HL-60 (cell line): ENCODE results near the gene CPSF4.

Experiments
- DNase-seq, 2 experiments: peaks; one replicate each; pipeline ENCODE4 v3.0.0-alpha.2; 2010 to 2020; ENCODE audit warnings: low read depth in 1 of 2, low spot score in 1 of 2
- H3K27ac ChIP-seq: fragments of 250-450 bp; sonication (Bioruptor Pico); replicated peaks from 2 replicates; pipeline ENCODE4 v1.5.1; 2020; ENCODE audit warnings: mild to moderate bottlenecking, moderate library complexity
- H3K27me3 ChIP-seq: fragments of 250-450 bp; sonication (Bioruptor Pico); 2 replicates; pipeline ENCODE4 v1.5.1; 2021; ENCODE audit warnings: mild to moderate bottlenecking, moderate library complexity; ENCODE audit not compliant: insufficient read depth, poor library complexity, severe bottlenecking
- H3K4me3 ChIP-seq: replicated peaks from 2 replicates; pipeline ENCODE4 v1.5.1; 2011; ENCODE audit warnings: mild to moderate bottlenecking, control low read depth, low read length; ENCODE audit not compliant: insufficient read depth
- CTCF ChIP-seq: IDR thresholded peaks from one replicate; pipeline ENCODE4 v1.5.1; 2011; ENCODE audit warnings: low read length, control low read depth, inconsistent platforms; ENCODE audit not compliant: insufficient read depth
- GABPA ChIP-seq: IDR thresholded peaks from 2 replicates; pipeline ENCODE4 v1.6.1; 2012; ENCODE audit warnings: low read depth
- POLR2AphosphoS5 ChIP-seq: IDR thresholded peaks from 2 replicates; pipeline ENCODE4 v1.6.1; 2012; ENCODE audit warnings: low read depth
- REST ChIP-seq: IDR thresholded peaks from 2 replicates; pipeline ENCODE4 v1.6.1; 2012; ENCODE audit warnings: low read depth; ENCODE audit not compliant: insufficient replicate concordance
- SPI1 ChIP-seq: IDR thresholded peaks from 2 replicates; pipeline ENCODE4 v1.6.1; 2012; ENCODE audit warnings: low read depth, mild to moderate bottlenecking, borderline replicate concordance

The CPSF4 gene

GRCh38 chr7:99404235-99404976 lies 34.3 kb upstream of the CPSF4 start:
- no peak overlapping the region for H3K27ac ChIP-seq
- TF ChIP-seq SPI1 (no peak), REST (no peak)
- no peak overlapping the region for H3K4me3 ChIP-seq
- H3K27me3 ChIP-seq: no peaks in the 10 kb centered on the region
- no peak for DNase-seq

GRCh38 chr7:99404977-99405320 lies 33.8 kb upstream of the CPSF4 start:
- H3K27me3 ChIP-seq: no peaks in the 10 kb centered on the region
- H3K4me3 ChIP-seq: no peak overlapping the region
- H3K27ac ChIP-seq: no peak overlapping the region
- no peak for DNase-seq
- TF ChIP-seq CTCF (no peak), GABPA (no peak), REST (no peak), SPI1 (no peak), POLR2AphosphoS5 (no peak)

- DNase-seq: no peak
- TF ChIP-seq SPI1 (no peak), REST (no peak), POLR2AphosphoS5 (no peak), GABPA (no peak), CTCF (no peak)
- Histone ChIP-seq H3K27me3 (no peaks in the 10 kb centered on the region), H3K27ac (no peak overlapping the region), H3K4me3 (no peak overlapping the region)
These were observed 32.2 kb upstream of the CPSF4 start for GRCh38 chr7:99406557-99406956.
